Cerebellar nuclear complex (tissue), 1 donor: ENCODE results near the gene IRS2.
"Not testable (repeated sequence)": the region's sequence is repeated elsewhere in the genome, so short reads cannot be mapped to it uniquely, and the experiment has no call there.

Experiments
- DNase-seq, 2 experiments: peaks; one replicate each; lab custom pipeline; 2025; lab: John Stamatoyannopoulos, UW

The IRS2 gene

GRCh38 chr13:109732470-109733170, 53.8 kb downstream of the IRS2 start:
- DNase-seq: not testable (repeated sequence)

DNA sequence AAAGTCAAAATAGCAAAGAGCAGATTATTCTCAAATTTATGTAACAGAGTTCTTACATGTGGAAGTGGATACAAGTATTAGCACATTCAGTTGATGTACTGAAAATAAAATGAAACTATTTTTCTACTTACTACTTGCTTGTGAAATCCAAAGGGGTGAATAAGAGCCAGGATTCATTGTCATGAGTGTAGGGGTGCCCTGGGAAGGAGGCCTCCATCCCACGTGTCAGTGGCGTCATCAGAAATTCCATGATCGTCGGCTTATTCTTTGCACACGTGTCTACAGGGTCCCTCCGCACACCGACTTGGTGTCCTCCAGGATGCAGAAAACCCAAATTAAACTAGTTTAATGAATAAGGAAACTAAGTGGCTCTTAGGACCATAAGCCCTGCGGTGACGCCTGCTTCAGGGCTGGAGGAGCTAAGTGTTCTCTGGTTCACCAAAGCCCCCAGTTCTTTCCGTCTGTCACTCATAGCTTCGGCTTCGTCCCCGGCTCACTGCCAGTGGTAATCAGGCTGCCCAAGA, 55.5 kb downstream of the IRS2 start:
- no peak for DNase-seq

- no peak for DNase-seq
These were observed 57.3 kb downstream of the IRS2 start for GRCh38 chr13:109728791-109729731.

GRCh38 chr13:109728061-109728460, 58.3 kb downstream of the IRS2 start:
- DNase-seq: no peak

DNA sequence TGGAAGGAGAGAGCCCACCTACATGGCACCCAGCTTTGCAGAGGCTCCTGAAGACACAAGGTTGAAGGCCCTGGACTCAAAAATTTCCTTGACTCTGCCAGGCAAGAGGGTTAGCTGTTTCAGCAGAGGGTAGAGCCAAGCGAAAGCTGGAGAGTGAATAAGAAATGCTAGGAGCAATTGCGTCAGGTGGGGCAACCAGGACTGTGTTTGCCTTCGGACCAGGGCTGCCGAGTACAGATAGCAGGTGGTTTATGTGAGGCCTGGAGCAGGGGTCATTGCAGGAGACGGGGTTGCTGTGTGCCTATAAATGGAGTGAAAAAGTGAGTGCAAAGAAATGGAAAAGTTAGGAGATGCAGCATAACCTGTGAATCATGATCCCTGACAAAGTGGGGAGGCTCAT, 59.1 kb downstream of the IRS2 start:
- no peak for DNase-seq

- no peak for DNase-seq
These were observed 60.3 kb downstream of the IRS2 start for GRCh38 chr13:109725995-109726637.

GRCh38 chr13:109725297-109725696, 61.1 kb downstream of the IRS2 start:
- DNase-seq: no peak

DNA sequence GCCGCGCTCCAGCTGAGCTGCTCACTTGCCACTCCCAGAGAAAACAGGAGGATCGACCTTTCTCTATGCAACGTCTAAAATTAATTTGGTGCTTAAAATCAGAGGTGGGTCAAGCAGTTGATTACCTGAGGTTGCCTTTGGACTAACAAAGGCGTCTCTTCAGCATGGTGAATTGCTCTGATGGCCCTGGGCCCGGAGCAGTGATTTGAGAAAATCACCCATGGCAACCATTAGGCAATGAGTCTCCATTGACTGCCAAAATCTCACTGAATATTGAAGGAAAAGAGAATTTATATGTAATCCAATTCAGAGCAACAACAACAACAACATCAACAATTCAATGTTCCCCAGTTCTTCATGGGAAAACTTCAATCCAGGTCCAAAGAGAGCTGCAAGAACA, 61.8 kb downstream of the IRS2 start:
- DNase-seq: no peak

GRCh38 chr13:109723046-109723445, 63.3 kb downstream of the IRS2 start:
- DNase-seq: no peak

DNA sequence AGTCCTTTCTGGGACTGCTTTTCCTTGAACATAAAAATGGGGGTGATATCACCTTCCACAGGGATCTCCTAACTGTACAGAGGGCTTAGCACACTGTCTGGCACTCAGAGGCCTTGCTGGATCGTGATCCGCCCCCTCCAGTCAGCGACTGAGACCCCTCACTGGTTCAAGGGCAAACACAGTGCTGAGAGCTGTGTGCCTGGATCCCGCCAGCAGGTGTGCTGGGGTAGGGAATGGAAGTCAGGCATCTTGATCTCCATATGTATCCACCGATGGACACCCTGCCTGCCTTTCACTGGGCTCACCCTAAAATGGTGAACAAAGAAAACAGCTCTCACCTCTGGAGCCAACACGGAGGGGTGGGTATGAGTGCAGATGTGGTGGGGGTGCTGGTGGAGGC, 64.3 kb downstream of the IRS2 start:
- DNase-seq: no peak

GRCh38 chr13:109720758-109721184, 65.6 kb downstream of the IRS2 start:
- DNase-seq: no peak

- DNase-seq: no peak
These were observed 66.3 kb downstream of the IRS2 start for GRCh38 chr13:109719962-109720646.

DNA sequence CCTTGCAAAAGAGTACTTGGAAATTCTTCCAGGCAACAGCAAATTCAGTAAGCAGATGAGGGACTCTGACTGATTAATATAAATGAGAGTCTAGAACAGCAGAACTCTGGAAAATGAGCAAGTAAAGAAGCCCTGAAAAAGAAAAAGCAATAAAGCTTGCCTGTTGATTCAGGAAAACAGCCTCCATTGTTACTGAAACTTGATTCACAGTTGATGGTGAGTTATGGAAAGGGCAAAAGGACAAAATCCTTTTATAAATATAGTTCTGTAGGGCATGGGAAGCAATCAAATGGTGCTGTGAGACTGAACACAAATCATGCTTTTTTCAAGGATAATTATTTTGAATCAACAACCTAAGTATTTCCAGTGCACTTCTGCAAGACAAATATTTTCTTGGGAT, 67.7 kb downstream of the IRS2 start:
- DNase-seq: no peak

DNA sequence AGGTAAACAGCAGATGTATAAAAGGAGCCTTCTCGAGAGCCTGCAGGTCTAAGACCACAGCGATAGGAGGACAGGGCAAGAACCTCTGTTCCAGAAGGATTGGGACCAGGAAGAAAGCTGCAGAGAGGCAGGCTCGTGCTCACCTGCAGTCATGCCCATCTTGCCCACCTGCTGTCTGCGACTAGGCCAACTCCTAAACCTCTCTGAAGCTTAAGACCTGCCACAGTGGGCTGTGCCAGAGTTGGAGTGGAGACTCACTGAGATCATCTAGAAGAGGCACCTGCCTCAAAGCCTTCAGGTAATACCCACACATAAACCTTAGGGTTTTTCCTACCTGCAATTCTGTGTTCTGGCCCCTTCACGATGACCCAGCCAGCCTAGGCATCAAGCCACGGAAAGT, 68.7 kb downstream of the IRS2 start:
- DNase-seq: no peak

DNA sequence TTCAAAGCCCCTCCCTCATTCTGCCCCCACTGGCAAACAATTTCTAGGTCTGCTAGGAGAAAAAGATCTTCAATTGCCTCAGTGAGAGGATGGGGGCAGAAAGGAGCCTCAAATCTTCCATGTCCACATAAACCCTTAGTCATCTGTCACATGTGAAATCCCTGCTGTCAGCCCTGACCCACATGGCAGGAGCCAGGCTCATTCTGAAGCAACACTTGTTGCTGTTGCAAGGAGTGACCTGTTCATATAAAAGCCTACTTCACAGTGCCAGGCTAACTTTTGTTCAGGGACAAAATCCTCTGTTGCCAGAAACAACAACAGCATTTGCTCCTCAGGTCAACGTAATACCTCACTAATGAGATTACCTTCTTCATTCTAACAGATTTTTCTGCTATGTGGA, 70.5 kb downstream of the IRS2 start:
- DNase-seq: no peak

DNA sequence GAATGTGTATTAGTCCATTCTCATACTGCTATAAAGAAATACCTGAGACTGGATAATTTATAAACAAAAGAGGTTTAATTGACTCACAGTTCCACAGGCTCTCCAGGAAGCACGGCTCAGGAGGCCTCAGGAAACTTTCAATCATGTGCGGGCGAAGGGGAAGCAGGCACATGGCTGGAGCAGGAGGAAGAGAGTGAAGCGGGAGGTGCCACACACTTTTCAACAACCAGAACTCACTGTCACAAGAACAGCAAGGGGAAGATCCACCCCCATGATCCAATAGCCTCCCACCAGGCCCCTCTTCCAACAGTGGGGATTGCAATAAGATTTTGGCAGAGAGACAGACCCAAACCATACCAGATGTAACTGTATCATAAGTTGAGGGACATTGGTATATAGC, 72.7 kb downstream of the IRS2 start:
- no peak for DNase-seq

DNA sequence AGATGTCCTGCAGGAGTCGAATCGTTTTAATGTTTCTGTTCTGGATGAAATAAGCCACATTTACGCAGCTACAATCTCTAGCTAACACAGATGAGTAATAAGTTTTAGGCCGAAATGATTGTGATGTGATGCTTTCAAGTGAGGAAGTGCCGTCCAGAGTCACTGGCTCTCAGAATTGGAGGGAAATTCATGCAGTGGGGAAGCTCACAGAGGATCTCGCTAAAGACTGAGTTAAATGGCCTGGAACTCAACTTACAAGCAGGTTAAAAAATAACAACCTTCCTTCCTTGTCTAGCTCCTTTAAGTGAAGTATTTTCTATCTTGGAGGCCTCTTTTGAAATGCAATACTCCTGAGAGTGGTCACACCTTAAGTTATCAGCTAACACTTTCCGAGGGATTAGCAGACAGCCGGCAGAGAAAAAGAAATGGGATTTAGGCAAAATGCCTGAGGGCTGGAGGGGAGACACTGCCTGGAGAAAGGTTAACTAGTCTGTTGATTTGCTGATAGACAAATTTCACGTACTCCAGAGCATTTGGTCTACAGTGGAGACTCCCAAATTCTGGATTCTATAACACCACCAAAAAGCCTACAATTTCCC, 74.2 kb downstream of the IRS2 start:
- DNase-seq: no peak

GRCh38 chr13:109707742-109708617, 78.4 kb downstream of the IRS2 start:
- DNase-seq: no peak

DNA sequence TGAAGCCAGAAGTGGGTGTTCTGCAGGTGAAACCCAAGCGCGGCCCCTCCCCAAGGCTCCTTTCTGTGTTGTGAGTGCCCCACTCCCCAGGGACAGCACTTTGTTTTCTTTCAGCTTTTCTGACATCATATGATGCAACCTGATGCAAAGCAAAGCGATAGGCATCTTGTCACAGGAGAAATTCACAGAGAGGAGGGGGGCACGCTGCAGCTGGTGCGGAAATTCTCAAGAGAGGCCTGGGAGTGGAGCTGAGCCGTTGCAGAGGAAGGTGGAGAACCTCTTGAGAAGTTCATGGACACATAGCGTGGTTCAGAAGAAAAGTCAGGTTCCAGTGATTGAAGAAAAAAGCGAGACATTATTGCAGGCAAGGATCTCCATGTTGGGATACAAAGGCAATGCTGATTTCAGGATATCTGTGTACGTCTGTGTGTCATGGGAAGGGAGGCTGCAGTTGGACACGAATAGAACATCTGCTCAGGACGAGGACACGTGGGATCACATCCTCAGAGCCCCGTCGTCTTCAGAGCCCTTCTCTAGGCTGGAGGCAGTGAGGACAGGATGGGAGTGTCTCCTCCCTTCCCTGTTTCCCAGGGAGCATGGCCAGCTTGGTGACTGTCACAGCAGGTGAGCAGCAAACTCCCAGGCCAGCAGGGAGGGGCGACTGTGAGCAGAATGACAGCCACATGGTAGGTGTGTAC, 79.2 kb downstream of the IRS2 start:
- no peak for DNase-seq
